CD14-positive monocyte (primary cell): ENCODE data around the gene MSLN. TPM values are rescaled to one million over a fixed set of nuclear protein-coding genes. Genes with fewer than 3 reads are reported as not detected.

Experiments
- DNase-seq, 3 donors: peaks; one replicate each; pipeline ENCODE4 v3.0.0-alpha.2; 2011 to 2022
- H2AFZ ChIP-seq: 2 replicates; pipeline ENCODE4 v1.6.0; 2012; ENCODE audit warnings: mild to moderate bottlenecking, low read depth, low read length, inconsistent platforms; ENCODE audit not compliant: insufficient read depth, poor library complexity, severe bottlenecking
- H3K27ac ChIP-seq, 2 donors: 1 replicate in 1 of 2; 2 replicates in 1 of 2; pipeline ENCODE4 v1.5.1; 2012 to 2013; ENCODE audit warnings: low read length in 2 of 2, control low read depth in 1 of 2, inconsistent platforms in 1 of 2, low read depth in 1 of 2, mild to moderate bottlenecking in 1 of 2
- H3K27me3 ChIP-seq, 2 donors: one replicate each; pipeline versions ENCODE4 v1.6.0 to v1.6.1; 2011 to 2013; ENCODE audit warnings: low read length in 2 of 2; ENCODE audit not compliant: control insufficient read depth in 2 of 2, insufficient read depth in 2 of 2
- H3K36me3 ChIP-seq, 2 donors: replicated peaks in 1 of 2; 1 replicate in 1 of 2; 2 replicates in 1 of 2; pipeline versions ENCODE4 v1.5.1 to v1.6.1; 2012 to 2013; ENCODE audit warnings: low read length in 2 of 2, control low read depth in 1 of 2, inconsistent platforms in 1 of 2, mild to moderate bottlenecking in 1 of 2; ENCODE audit not compliant: insufficient read depth in 2 of 2, control insufficient read depth in 1 of 2
- H3K4me1 ChIP-seq, 2 donors: 1 replicate in 1 of 2; 2 replicates in 1 of 2; pipeline versions ENCODE4 v1.5.1 to v1.6.1; 2012 to 2013; ENCODE audit warnings: low read length in 2 of 2, control low read depth in 1 of 2, inconsistent platforms in 1 of 2, mild to moderate bottlenecking in 1 of 2, moderate library complexity in 1 of 2; ENCODE audit not compliant: insufficient read depth in 2 of 2, control insufficient read depth in 1 of 2
- H3K4me2 ChIP-seq: replicated peaks from 2 replicates; pipeline ENCODE3; 2012; ENCODE audit warnings: low read length, moderate library complexity, mild to moderate bottlenecking; ENCODE audit not compliant: poor library complexity, severe bottlenecking; ENCODE audit errors: extremely low read depth
- H3K4me3 ChIP-seq, 3 experiments: fragments of 200-600 bp in 1 of 3; sonication (generic) in 1 of 3; replicated peaks in 1 of 3; 1 replicate in 2 of 3; 2 replicates in 1 of 3; pipeline ENCODE4 v1.5.1; 2011 to 2013; ENCODE audit warnings: low read length in 3 of 3, mild to moderate bottlenecking in 3 of 3, control low read depth in 2 of 3, low read depth in 2 of 3, inconsistent platforms in 1 of 3, moderate library complexity in 1 of 3
- H3K79me2 ChIP-seq: 2 replicates; pipeline ENCODE4 v1.6.0; 2012; ENCODE audit warnings: mild to moderate bottlenecking, control low read depth, inconsistent platforms, low read length, moderate library complexity; ENCODE audit not compliant: insufficient read depth
- H3K9ac ChIP-seq: 2 replicates; pipeline ENCODE4 v1.6.0; 2017; ENCODE audit warnings: low read length, mild to moderate bottlenecking; ENCODE audit not compliant: insufficient read depth, poor library complexity, severe bottlenecking
- H3K9me3 ChIP-seq, 2 donors: replicated peaks in 1 of 2; 1 replicate in 1 of 2; 2 replicates in 1 of 2; pipeline versions ENCODE4 v1.5.1 to v1.6.1; 2012 to 2013; ENCODE audit warnings: low read length in 2 of 2, control low read depth in 1 of 2; ENCODE audit not compliant: control insufficient read depth in 1 of 2, insufficient read depth in 1 of 2
- H4K20me1 ChIP-seq: 2 replicates; pipeline ENCODE4 v1.6.0; 2012; ENCODE audit warnings: mild to moderate bottlenecking, low read length, control low read depth, moderate library complexity; ENCODE audit not compliant: insufficient read depth
- H3K27ac Mint-ChIP-seq, 7 donors: one replicate each; pipeline ENCODE4 v1.8.0; 2020; ENCODE audit warnings: mild to moderate bottlenecking in 7 of 7, mixed read lengths in 7 of 7, moderate library complexity in 6 of 7, inconsistent platforms in 2 of 7
- H3K27me3 Mint-ChIP-seq, 3 donors: one replicate each; pipeline ENCODE4 v1.8.0; 2021 to 2022; ENCODE audit warnings: low read depth in 3 of 3, mild to moderate bottlenecking in 3 of 3, mixed read lengths in 3 of 3, moderate library complexity in 3 of 3, inconsistent platforms in 1 of 3
- H3K36me3 Mint-ChIP-seq, 2 donors: one replicate each; pipeline ENCODE4 v1.8.0; 2020; ENCODE audit warnings: mixed read lengths in 2 of 2, inconsistent platforms in 1 of 2, mild to moderate bottlenecking in 1 of 2
- H3K4me1 Mint-ChIP-seq: one replicate; pipeline ENCODE4 v1.8.0; 2020; ENCODE audit warnings: mild to moderate bottlenecking, mixed read lengths
- H3K4me3 Mint-ChIP-seq, 2 donors: one replicate each; pipeline ENCODE4 v1.8.0; 2020; ENCODE audit warnings: mild to moderate bottlenecking in 2 of 2, mixed read lengths in 2 of 2, moderate library complexity in 1 of 2
- H3K9me3 Mint-ChIP-seq, 7 donors: one replicate each; pipeline ENCODE4 v1.8.0; 2020 to 2022; ENCODE audit warnings: mixed read lengths in 7 of 7, mild to moderate bottlenecking in 6 of 7, moderate library complexity in 6 of 7, inconsistent platforms in 2 of 7
- WGBS: methylation state at CpG from one replicate; pipeline ENCODE4 v1.1.5; 2013; ENCODE audit warnings: missing lambda C conversion rate; ENCODE audit not compliant: insufficient coverage; 5-methylcytosine and 5-hydroxymethylcytosine counted together
- intact Hi-C, 2 donors: fragments of 100-400 bp; cut with micrococcal nuclease; formaldehyde crosslinking; loops; one replicate each; pipeline versions ENCODE4 v1.15.0 to v1.15.1; 2023
- polyA plus RNA-seq, 3 donors: library from polyadenylated mRNA; depleted of rRNA in 1 of 3; unstranded in 2 of 3; stranded (reverse) in 1 of 3; fragments of 300-500 nt in 2 of 3; fragments of >200 nt in 1 of 3; fragmentation: Illumina TruSeq in 2 of 3; gene quantifications; 1 replicate in 2 of 3; 2 replicates in 1 of 3; pipeline ENCODE4 v1.2.3, GENCODE V29; 2012 to 2021
- TF ChIP-seq, protein P1 (sequence below): fragments of 200-600 bp; IDR thresholded peaks from one replicate; pipeline ENCODE4 v1.8.0; 2022; ENCODE audit warnings: antibody characterized with exemption, mild to moderate bottlenecking

Gene MSLN
- polyA plus RNA-seq, 3 donors: 0.07 to 0.29 TPM; not detected in 1

DNA sequence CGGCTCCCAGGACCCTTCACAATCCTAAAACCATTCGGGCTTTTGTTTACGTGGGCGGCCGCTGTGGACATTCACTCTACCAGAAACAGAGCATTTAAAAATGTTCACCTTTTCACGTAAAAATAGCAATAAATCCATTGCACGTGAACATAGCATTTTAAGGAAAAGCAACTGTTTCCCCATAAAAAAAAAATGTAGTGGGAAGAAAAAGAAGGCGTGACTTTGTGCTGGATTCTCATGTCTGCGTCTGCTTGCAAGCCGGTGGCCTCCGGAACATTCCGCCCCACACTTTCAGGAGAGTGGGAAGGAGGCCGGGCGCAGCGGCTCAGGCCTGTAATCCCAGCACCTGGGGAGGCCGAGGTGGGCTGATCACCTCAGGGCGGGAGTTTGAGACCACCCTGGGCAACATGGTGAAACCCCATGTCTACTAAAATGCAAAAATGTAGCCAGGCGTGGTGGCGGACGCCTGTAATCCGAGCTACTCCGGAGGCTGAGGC, 53.4 kb downstream of the MSLN start:
- TF ChIP-seq, protein P1, sequence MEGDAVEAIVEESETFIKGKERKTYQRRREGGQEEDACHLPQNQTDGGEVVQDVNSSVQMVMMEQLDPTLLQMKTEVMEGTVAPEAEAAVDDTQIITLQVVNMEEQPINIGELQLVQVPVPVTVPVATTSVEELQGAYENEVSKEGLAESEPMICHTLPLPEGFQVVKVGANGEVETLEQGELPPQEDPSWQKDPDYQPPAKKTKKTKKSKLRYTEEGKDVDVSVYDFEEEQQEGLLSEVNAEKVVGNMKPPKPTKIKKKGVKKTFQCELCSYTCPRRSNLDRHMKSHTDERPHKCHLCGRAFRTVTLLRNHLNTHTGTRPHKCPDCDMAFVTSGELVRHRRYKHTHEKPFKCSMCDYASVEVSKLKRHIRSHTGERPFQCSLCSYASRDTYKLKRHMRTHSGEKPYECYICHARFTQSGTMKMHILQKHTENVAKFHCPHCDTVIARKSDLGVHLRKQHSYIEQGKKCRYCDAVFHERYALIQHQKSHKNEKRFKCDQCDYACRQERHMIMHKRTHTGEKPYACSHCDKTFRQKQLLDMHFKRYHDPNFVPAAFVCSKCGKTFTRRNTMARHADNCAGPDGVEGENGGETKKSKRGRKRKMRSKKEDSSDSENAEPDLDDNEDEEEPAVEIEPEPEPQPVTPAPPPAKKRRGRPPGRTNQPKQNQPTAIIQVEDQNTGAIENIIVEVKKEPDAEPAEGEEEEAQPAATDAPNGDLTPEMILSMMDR: no peak
- H3K9me3 Mint-ChIP-seq: peaks cover 3 to 20% (median 12%) of the 10 kb centered on the region in 7 donors
- no peak overlapping the region for H3K9ac ChIP-seq
- intact Hi-C loops: no loop called here
- DNase-seq: no peak
- H3K27ac Mint-ChIP-seq: no peak overlapping the region
- no peak overlapping the region for H2AFZ ChIP-seq
- WGBS: 84% methylated on average over 12 of the region's 22 CpGs
- H3K36me3 ChIP-seq: no peaks in the 10 kb centered on the region
- H3K4me2 ChIP-seq: no peak overlapping the region
- peaks cover 15 to 58% of the 10 kb centered on the region in 2 donors for H3K27me3 ChIP-seq
- H3K9me3 ChIP-seq: peaks cover 5 to 14% of the 10 kb centered on the region in 2 donors
- H3K4me3 ChIP-seq: no peak overlapping the region
- H3K27me3 Mint-ChIP-seq: peaks cover 42 to 75% (median 62%) of the 10 kb centered on the region in 3 donors
- H3K79me2 ChIP-seq: no peaks in the 10 kb centered on the region
- H3K4me1 ChIP-seq: peaks cover 0 to 4% of the 10 kb centered on the region in 2 donors
- H3K27ac ChIP-seq: no peak overlapping the region
- no peaks in the 10 kb centered on the region for H3K4me1 Mint-ChIP-seq
- H4K20me1 ChIP-seq: no peaks in the 10 kb centered on the region
- peaks cover 0 to 6% of the 10 kb centered on the region in 2 donors for H3K36me3 Mint-ChIP-seq
- peak overlapping the region in 1 of 2 donors; percentile 51 for H3K4me3 Mint-ChIP-seq

DNA sequence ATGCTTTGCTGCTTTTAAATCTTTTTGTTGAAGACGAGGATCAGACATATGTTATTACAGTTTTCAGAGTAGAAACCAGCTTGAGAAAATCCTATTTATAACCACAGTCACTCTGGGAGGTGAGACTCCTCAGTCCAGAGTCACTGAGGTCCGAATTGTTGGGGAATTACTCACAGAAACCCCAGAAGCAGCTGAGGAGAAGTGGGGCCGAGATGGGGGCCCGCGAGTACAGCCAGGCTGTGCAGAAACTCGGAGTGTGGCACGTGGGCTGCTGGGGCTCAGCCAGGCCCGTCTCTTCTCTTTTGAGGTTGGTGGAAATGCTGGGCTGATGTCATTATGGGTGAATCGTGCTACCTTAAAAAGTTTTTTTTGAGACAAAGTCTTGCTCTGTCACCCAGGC, 54.4 kb downstream of the MSLN start:
- Histone ChIP-seq H3K4me1 (peaks cover 0 to 4% of the 10 kb centered on the region in 2 donors), H3K27ac (no peak overlapping the region), H3K27me3 (peaks cover 20 to 68% of the 10 kb centered on the region in 2 donors), H3K4me3 (no peak overlapping the region), H2AFZ (no peak overlapping the region), H3K9me3 (peaks cover 5 to 21% of the 10 kb centered on the region in 2 donors), H3K9ac (no peak overlapping the region), H3K4me2 (no peak overlapping the region), H4K20me1 (no peaks in the 10 kb centered on the region), H3K79me2 (no peaks in the 10 kb centered on the region), H3K36me3 (no peaks in the 10 kb centered on the region)
- Mint-ChIP-seq H3K36me3 (peaks cover 0 to 6% of the 10 kb centered on the region in 2 donors), H3K4me1 (no peaks in the 10 kb centered on the region), H3K4me3 (peak overlapping the region in 1 of 2 donors; percentile 42), H3K27me3 (peaks cover 47 to 73% (median 62%) of the 10 kb centered on the region in 3 donors), H3K9me3 (peaks cover 1 to 24% (median 12%) of the 10 kb centered on the region in 7 donors), H3K27ac (no peak overlapping the region)
- WGBS: 88% methylated on average over 6 of the region's 9 CpGs
- no peak for DNase-seq
- intact Hi-C loops: no loop called here
- TF ChIP-seq, protein P1: no peak
